Liver (tissue), 9 donors: ENCODE measurements around the gene GRIK2. TPM values are rescaled to one million over a fixed set of nuclear protein-coding genes. Genes with fewer than 3 reads are reported as not detected.

ENCODE experiments used
- DNase-seq: peaks from one replicate; pipeline ENCODE4 v3.0.0-alpha.2; 2017; ENCODE audit warnings: low spot score
- H3K27ac ChIP-seq, 2 donors: one replicate each; pipeline ENCODE4 v1.7.0; 2013; ENCODE audit warnings: inconsistent platforms in 2 of 2, low read length in 2 of 2, control low read depth in 1 of 2, low read depth in 1 of 2, mild to moderate bottlenecking in 1 of 2
- H3K27me3 ChIP-seq, 4 donors: one replicate each; pipeline versions ENCODE4 v1.6.1 to v1.7.0; 2013; ENCODE audit warnings: low read length in 3 of 4, inconsistent platforms in 1 of 4, mild to moderate bottlenecking in 1 of 4, moderate library complexity in 1 of 4; ENCODE audit not compliant: control insufficient read depth in 4 of 4, insufficient read depth in 4 of 4
- H3K36me3 ChIP-seq, 4 donors: one replicate each; pipeline versions ENCODE4 v1.6.1 to v1.7.0; 2013; ENCODE audit warnings: low read length in 3 of 4, mild to moderate bottlenecking in 3 of 4, low read depth in 1 of 4, moderate library complexity in 1 of 4; ENCODE audit not compliant: control insufficient read depth in 4 of 4, insufficient read depth in 3 of 4
- H3K4me1 ChIP-seq, 4 donors: one replicate each; pipeline versions ENCODE4 v1.6.1 to v1.7.0; 2013; ENCODE audit warnings: low read length in 3 of 4, mild to moderate bottlenecking in 3 of 4, moderate library complexity in 1 of 4; ENCODE audit not compliant: control insufficient read depth in 4 of 4, insufficient read depth in 4 of 4
- H3K4me3 ChIP-seq, 3 donors: one replicate each; pipeline versions ENCODE4 v1.6.1 to v1.7.0; 2013; ENCODE audit warnings: low read length in 3 of 3, control low read depth in 1 of 3, low read depth in 1 of 3, mild to moderate bottlenecking in 1 of 3
- H3K9ac ChIP-seq, 2 donors: one replicate each; pipeline ENCODE4 v1.7.0; 2013; ENCODE audit warnings: low read length in 2 of 2, mild to moderate bottlenecking in 2 of 2, moderate library complexity in 2 of 2, control low read depth in 1 of 2, low read depth in 1 of 2
- H3K9me3 ChIP-seq, 4 donors: one replicate each; pipeline versions ENCODE4 v1.6.1 to v1.7.0; 2013; ENCODE audit warnings: low read length in 3 of 4; ENCODE audit not compliant: control insufficient read depth in 4 of 4
- EGR1 ChIP-seq, 2 donors: IDR thresholded peaks; 2 replicates each; pipeline ENCODE4 v1.6.1; 2016 to 2018; ENCODE audit warnings: antibody characterized with exemption in 2 of 2, low read depth in 2 of 2
- FOXA1 ChIP-seq: IDR thresholded peaks from 2 replicates; pipeline ENCODE4 v1.6.1; 2016; ENCODE audit warnings: antibody characterized with exemption
- FOXA2 ChIP-seq: IDR thresholded peaks from 2 replicates; pipeline ENCODE4 v1.6.1; 2016; ENCODE audit warnings: antibody characterized with exemption
- GABPA ChIP-seq, 2 donors: IDR thresholded peaks in 1 of 2; conservative IDR thresholded peaks in 1 of 2; 2 replicates each; pipeline ENCODE4 v1.6.1; 2016; ENCODE audit warnings: antibody characterized with exemption in 2 of 2, mild to moderate bottlenecking in 1 of 2, moderate library complexity in 1 of 2
- HNF4A ChIP-seq, 2 donors: conservative IDR thresholded peaks; 2 replicates each; pipeline ENCODE4 v1.6.1; 2016; ENCODE audit warnings: antibody characterized with exemption in 2 of 2, mild to moderate bottlenecking in 2 of 2
- HNF4G ChIP-seq: IDR thresholded peaks from 2 replicates; pipeline ENCODE4 v1.6.1; 2016; ENCODE audit warnings: antibody characterized with exemption
- NR2F2 ChIP-seq: IDR thresholded peaks from 2 replicates; pipeline ENCODE4 v1.6.1; 2016; ENCODE audit warnings: antibody characterized with exemption
- RAD21 ChIP-seq, 2 donors: IDR thresholded peaks; 2 replicates each; pipeline ENCODE4 v1.6.1; 2016; ENCODE audit warnings: antibody characterized with exemption in 2 of 2, mild to moderate bottlenecking in 2 of 2
- RXRA ChIP-seq, 2 donors: IDR thresholded peaks; 2 replicates each; pipeline ENCODE4 v1.6.1; 2017 to 2018; ENCODE audit warnings: antibody characterized with exemption in 2 of 2, mild to moderate bottlenecking in 1 of 2
- SP1 ChIP-seq: IDR thresholded peaks from 2 replicates; pipeline ENCODE4 v1.6.1; 2018; ENCODE audit warnings: antibody characterized with exemption, mild to moderate bottlenecking
- YY1 ChIP-seq: IDR thresholded peaks from 2 replicates; pipeline ENCODE4 v1.6.1; 2016; ENCODE audit warnings: antibody characterized with exemption, mild to moderate bottlenecking
- ZBTB33 ChIP-seq: IDR thresholded peaks from 2 replicates; pipeline ENCODE4 v1.6.1; 2016; ENCODE audit warnings: antibody characterized with exemption
- WGBS: extraction: QIAGEN DNeasy Blood & Tissue Kit; methylation state at CpG from one replicate; pipeline ENCODE4 v1.1.7; 2013; 5-methylcytosine and 5-hydroxymethylcytosine counted together
- polyA plus RNA-seq, 2 donors: library from polyadenylated mRNA; stranded (reverse) in 1 of 2; unstranded in 1 of 2; fragments of 200-250 nt in 1 of 2; fragments of >200 nt in 1 of 2; fragmentation: Nextera tagmentation in 1 of 2; extraction: Ambion mirVana in 1 of 2; gene quantifications; one replicate each; pipeline versions ENCODE4 v1.2.1 to v1.2.3, GENCODE V29; 2013 to 2015
- total RNA-seq, 2 donors: library from RNA; depleted of rRNA; stranded (reverse); fragments of >200 nt; gene quantifications; one replicate each; pipeline ENCODE4 v1.2.3, GENCODE V29; 2014
- TF ChIP-seq, protein P1 (sequence below): IDR thresholded peaks from 2 replicates; pipeline ENCODE4 v1.6.1; 2016; ENCODE audit warnings: antibody characterized with exemption
- TF ChIP-seq, protein P2 (sequence below): IDR thresholded peaks from 2 replicates; pipeline ENCODE4 v1.6.1; 2016; ENCODE audit warnings: antibody characterized with exemption
- TF ChIP-seq, protein P3 (sequence below): IDR thresholded peaks from 2 replicates; pipeline ENCODE4 v1.6.1; 2016; ENCODE audit warnings: antibody characterized with exemption, mild to moderate bottlenecking
- donor health status: healthy.
- donor health status: healthy.
- donor health status: healthy.
- donor health status: healthy.
- donor health status: healthy.

GRIK2 gene
- total and polyA plus RNA-seq, 4 donors: 0.02 to 0.17 (median 0.05) TPM

DNA sequence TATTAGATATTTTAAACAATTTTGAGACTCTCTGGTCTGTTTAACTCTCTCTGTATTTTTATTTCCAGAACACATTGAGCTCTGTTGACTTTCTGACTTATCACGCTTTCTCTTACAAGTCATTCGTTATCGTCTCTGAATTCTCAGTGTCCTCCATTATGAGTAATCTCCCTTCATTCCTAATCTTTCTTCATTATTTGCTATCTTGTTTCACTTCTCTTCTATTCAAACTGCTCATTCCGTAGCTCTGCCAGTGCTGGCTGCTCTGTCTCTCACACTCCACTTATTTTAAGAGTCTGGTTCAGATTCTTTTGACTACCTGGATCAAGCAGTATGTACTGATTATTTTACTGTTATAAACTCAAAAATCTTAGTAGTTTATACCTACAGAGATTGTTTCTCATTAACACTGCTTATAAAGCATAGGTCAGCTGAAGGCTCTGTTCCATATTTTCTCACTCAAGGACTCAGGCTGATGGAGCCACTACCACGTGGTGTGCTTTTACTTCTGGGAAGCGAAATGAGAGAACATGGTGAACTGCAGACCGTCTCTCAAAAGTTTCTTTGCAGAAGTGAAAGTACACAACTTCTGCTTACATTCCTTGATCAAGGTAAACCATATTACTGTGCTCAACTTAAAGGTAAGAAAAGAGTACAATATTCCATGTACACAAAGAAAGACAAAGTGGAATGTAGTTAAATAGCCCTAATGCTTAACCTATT, 485.2 kb downstream of the GRIK2 start:
- WGBS: 60% methylated on average over 7 of the region's 7 CpGs
- no peaks in the 10 kb centered on the region for H3K4me1 ChIP-seq
- H3K27ac ChIP-seq: no peak overlapping the region
- H3K9me3 ChIP-seq: no peaks in the 10 kb centered on the region
- H3K9ac ChIP-seq: no peak overlapping the region
- H3K4me3 ChIP-seq: no peak overlapping the region
- no peaks in the 10 kb centered on the region for H3K27me3 ChIP-seq
- H3K36me3 ChIP-seq: no peaks in the 10 kb centered on the region
- no peak for DNase-seq
- TF ChIP-seq EGR1 (IDR thresholded peaks at IDR 0.05; ENCODE audit: low read depth in 2 of 2): no peak
- no peak for TF ChIP-seq ZBTB33
- TF ChIP-seq, protein P1, sequence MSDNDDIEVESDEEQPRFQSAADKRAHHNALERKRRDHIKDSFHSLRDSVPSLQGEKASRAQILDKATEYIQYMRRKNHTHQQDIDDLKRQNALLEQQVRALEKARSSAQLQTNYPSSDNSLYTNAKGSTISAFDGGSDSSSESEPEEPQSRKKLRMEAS: no peak
- TF ChIP-seq, protein P2, sequence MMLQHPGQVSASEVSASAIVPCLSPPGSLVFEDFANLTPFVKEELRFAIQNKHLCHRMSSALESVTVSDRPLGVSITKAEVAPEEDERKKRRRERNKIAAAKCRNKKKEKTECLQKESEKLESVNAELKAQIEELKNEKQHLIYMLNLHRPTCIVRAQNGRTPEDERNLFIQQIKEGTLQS: no peak
- TF ChIP-seq, protein P3, sequence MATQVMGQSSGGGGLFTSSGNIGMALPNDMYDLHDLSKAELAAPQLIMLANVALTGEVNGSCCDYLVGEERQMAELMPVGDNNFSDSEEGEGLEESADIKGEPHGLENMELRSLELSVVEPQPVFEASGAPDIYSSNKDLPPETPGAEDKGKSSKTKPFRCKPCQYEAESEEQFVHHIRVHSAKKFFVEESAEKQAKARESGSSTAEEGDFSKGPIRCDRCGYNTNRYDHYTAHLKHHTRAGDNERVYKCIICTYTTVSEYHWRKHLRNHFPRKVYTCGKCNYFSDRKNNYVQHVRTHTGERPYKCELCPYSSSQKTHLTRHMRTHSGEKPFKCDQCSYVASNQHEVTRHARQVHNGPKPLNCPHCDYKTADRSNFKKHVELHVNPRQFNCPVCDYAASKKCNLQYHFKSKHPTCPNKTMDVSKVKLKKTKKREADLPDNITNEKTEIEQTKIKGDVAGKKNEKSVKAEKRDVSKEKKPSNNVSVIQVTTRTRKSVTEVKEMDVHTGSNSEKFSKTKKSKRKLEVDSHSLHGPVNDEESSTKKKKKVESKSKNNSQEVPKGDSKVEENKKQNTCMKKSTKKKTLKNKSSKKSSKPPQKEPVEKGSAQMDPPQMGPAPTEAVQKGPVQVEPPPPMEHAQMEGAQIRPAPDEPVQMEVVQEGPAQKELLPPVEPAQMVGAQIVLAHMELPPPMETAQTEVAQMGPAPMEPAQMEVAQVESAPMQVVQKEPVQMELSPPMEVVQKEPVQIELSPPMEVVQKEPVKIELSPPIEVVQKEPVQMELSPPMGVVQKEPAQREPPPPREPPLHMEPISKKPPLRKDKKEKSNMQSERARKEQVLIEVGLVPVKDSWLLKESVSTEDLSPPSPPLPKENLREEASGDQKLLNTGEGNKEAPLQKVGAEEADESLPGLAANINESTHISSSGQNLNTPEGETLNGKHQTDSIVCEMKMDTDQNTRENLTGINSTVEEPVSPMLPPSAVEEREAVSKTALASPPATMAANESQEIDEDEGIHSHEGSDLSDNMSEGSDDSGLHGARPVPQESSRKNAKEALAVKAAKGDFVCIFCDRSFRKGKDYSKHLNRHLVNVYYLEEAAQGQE: no peak
- TF ChIP-seq HNF4G: no peak
- no peak for TF ChIP-seq RXRA (IDR thresholded peaks at IDR 0.05)
- TF ChIP-seq RAD21 (IDR thresholded peaks at IDR 0.05): no peak
- TF ChIP-seq GABPA (IDR thresholded peaks at IDR 0.05 in 1 of 2, conservative IDR thresholded peaks at IDR 0.05 in 1 of 2): no peak

- no peaks in the 10 kb centered on the region for H3K9me3 ChIP-seq
- H3K4me1 ChIP-seq: no peaks in the 10 kb centered on the region
- no peak overlapping the region for H3K4me3 ChIP-seq
- no peaks in the 10 kb centered on the region for H3K27me3 ChIP-seq
- no peak overlapping the region for H3K27ac ChIP-seq
- WGBS: 75% methylated on average over 4 of the region's 4 CpGs
- no peaks in the 10 kb centered on the region for H3K36me3 ChIP-seq
- DNase-seq: no peak
- TF ChIP-seq, protein P2: no peak
- TF ChIP-seq RXRA (IDR thresholded peaks at IDR 0.05): no peak
- no peak for TF ChIP-seq FOXA2
- TF ChIP-seq RAD21 (IDR thresholded peaks at IDR 0.05): no peak
- no peak for TF ChIP-seq NR2F2
- TF ChIP-seq ZBTB33: no peak
- no peak for TF ChIP-seq FOXA1
- TF ChIP-seq GABPA (IDR thresholded peaks at IDR 0.05 in 1 of 2, conservative IDR thresholded peaks at IDR 0.05 in 1 of 2): no peak
- no peak for TF ChIP-seq HNF4A (conservative IDR thresholded peaks at IDR 0.05)
- TF ChIP-seq YY1: no peak
- TF ChIP-seq SP1: no peak
- TF ChIP-seq, protein P1: no peak
- TF ChIP-seq HNF4G: no peak
- no peak overlapping the region for H3K9ac ChIP-seq
These were observed 486.3 kb downstream of the GRIK2 start for GRCh38 chr6:101879782-101880181.
